Measurements from ENCODE around the gene TMEM94. TPM values are rescaled to one million over a fixed set of nuclear protein-coding genes. Genes with fewer than 3 reads are reported as not detected.

The TMEM94 gene
- total and polyA plus RNA-seq, 9 of the 15 experiments (the other 6 are each of a cell fraction or from before 2014, with no cell fraction given) = 0.35 to 48.1 (median 14.4) TPM

GRCh38 chr17:75548813-75549212, 92.4 kb downstream of the TMEM94 start:
- Histone ChIP-seq H3K9me3 (replicated peaks; ENCODE audit: control insufficient read depth, insufficient read depth, low read depth, low read length) (no peaks in the 10 kb centered on the region), H3K4me3 (no peak overlapping the region), H3K9ac (ENCODE audit: insufficient read depth in 1 of 2, low read depth in 2 of 2, low read length in 2 of 2) (peak overlapping the region in 1 of 2 experiments; percentile 63; a peak in 2 of 4 replicates), H3K4me1 (replicated peaks in 1 of 2; ENCODE audit: control insufficient read depth in 2 of 2, insufficient read depth in 2 of 2, low read length in 2 of 2) (peaks cover 0 to 33% of the 10 kb centered on the region in 2 experiments; a peak in 4 of 5 replicates), H3K27ac (ENCODE audit: extremely low read depth, low read depth, low read length) (no peak overlapping the region), H3K4me2 (ENCODE audit: insufficient read depth, low read length) (no peak overlapping the region), H3K9me1 (ENCODE audit: control insufficient read depth, insufficient read depth, low read length) (no peaks in the 10 kb centered on the region), H3K79me2 (ENCODE audit: control insufficient read depth, insufficient read depth, low read length) (no peaks in the 10 kb centered on the region), H3K36me3 (ENCODE audit: control insufficient read depth, insufficient read depth, low read length) (no peaks in the 10 kb centered on the region), H3K27me3 (ENCODE audit: control insufficient read depth in 2 of 2, insufficient read depth in 2 of 2, low read length in 2 of 2) (no peaks in the 10 kb centered on the region), H2AFZ (ENCODE audit: low read depth, low read length) (no peak overlapping the region), H4K20me1 (replicated peaks; ENCODE audit: control insufficient read depth, insufficient read depth, low read length) (no peaks in the 10 kb centered on the region)
- TF ChIP-seq SMARCC2 (IDR thresholded peaks at IDR 0.05; ENCODE audit: low read depth) = no peak
- TF ChIP-seq SRF (CRISPR knock-in tag; IDR thresholded peaks at IDR 0.05) = no peak
- TF ChIP-seq HCFC1 (IDR thresholded peaks at IDR 0.05; ENCODE audit: low read depth, low read length) = no peak
- no peak for TF ChIP-seq NR0B1 (IDR thresholded peaks at IDR 0.05; ENCODE audit: partially characterized antibody)
- no peak for TF ChIP-seq SPI1 (IDR thresholded peaks at IDR 0.05; ENCODE audit: borderline replicate concordance, low read depth, low read length)
- no peak for TF ChIP-seq TSC22D4 (tag; IDR thresholded peaks at IDR 0.05)
- no peak for TF ChIP-seq ZBTB43 (CRISPR knock-in tag; IDR thresholded peaks at IDR 0.05)
- TF ChIP-seq CEBPG (CRISPR knock-in tag; IDR thresholded peaks at IDR 0.05) = no peak
- TF ChIP-seq CEBPG (tag; conservative IDR thresholded peaks at IDR 0.05 in 1 of 2, IDR thresholded peaks at IDR 0.05 in 1 of 2) = no peak
- no peak for TF ChIP-seq MXD1 (CRISPR knock-in tag; IDR thresholded peaks at IDR 0.05; ENCODE audit: borderline replicate concordance, poor library complexity, severe bottlenecking)
- no peak for TF ChIP-seq ZNF551 (CRISPR knock-in tag; IDR thresholded peaks at IDR 0.05)
- no peak for TF ChIP-seq FOSL1 (tag; conservative IDR thresholded peaks at IDR 0.05)
- ChIA-PET CTCF (ENCODE audit: low intra/inter-chr PET ratio) (no interaction called here), POLR2A (interaction anchor here (1.0 kb wide), 1 partner anchor 16 kb away, joined by 3 read pairs; no protein-coding TSS in a partner anchor)
- intact Hi-C loops (cut with micrococcal nuclease) (no loop called here), in situ Hi-C loops (cut with MboI) (no loop called here)
- BruUV-seq (replicated peaks) = no TSS peak
- DNase-seq (ENCODE audit: extremely low read depth in 1 of 4, low spot score in 3 of 4) (no peak), ATAC-seq (no peak), FAIRE-seq (no peak)
- 58% methylated on average over 5 of the region's 5 CpGs for WGBS (ENCODE audit: insufficient coverage, low coverage, missing lambda C conversion rate)
